Effector CD8-positive, alpha-beta T cell (primary cell): ENCODE data around the gene TUBB1.
"Not testable (repeated sequence)": the region's sequence is repeated elsewhere in the genome, so short reads cannot be mapped to it uniquely, and the experiment has no call there.

Experiments used
- DNase-seq: peaks from one replicate; lab custom pipeline; 2025; lab: John Stamatoyannopoulos, UW

Gene TUBB1

GRCh38 chr20:59006167-59006863, 12.9 kb upstream of the TUBB1 start:
- no peak for DNase-seq

- no peak for DNase-seq
Measured at GRCh38 chr20:59006864-59007664, 12.2 kb upstream of the TUBB1 start, which contains the start of gene CTSZ. Gene CTSZ, minus strand, starts transcription at chr20:59007254. Its CDS starts 126 bp downstream, at chr20:59007128.

- DNase-seq, result no peak
Measured at GRCh38 chr20:59007665-59008511, 11.3 kb upstream of the TUBB1 start.

GRCh38 chr20:59008715-59009336, 10.4 kb upstream of the TUBB1 start:
- DNase-seq, result no peak

- no peak for DNase-seq
Measured at GRCh38 chr20:59010321-59010994, 8.8 kb upstream of the TUBB1 start.

- no peak for DNase-seq
Measured at GRCh38 chr20:59010995-59011873, 8.0 kb upstream of the TUBB1 start.

- DNase-seq, result not testable (repeated sequence)
Measured at GRCh38 chr20:59011874-59012157, 7.4 kb upstream of the TUBB1 start.

GRCh38 chr20:59013031-59013951, 5.9 kb upstream of the TUBB1 start:
- no peak for DNase-seq

- DNase-seq, result no peak
Measured at GRCh38 chr20:59013959-59014608, 5.1 kb upstream of the TUBB1 start.

GRCh38 chr20:59014680-59015389, 4.4 kb upstream of the TUBB1 start:
- no peak for DNase-seq

GRCh38 chr20:59015411-59015810, 3.8 kb upstream of the TUBB1 start:
- no peak for DNase-seq

GRCh38 chr20:59015812-59016711, 3.2 kb upstream of the TUBB1 start:
- DNase-seq, result no peak

GRCh38 chr20:59016795-59017492, 2.3 kb upstream of the TUBB1 start:
- DNase-seq, result no peak

GRCh38 chr20:59017493-59018231, 1.6 kb upstream of the TUBB1 start:
- no peak for DNase-seq

GRCh38 chr20:59018817-59019216, 412 bp upstream of the TUBB1 start:
- DNase-seq, result no peak
